NCI-H774 (cell line): ENCODE measurements around the gene KATNBL1.

Experiments
- DNase-seq: peaks from one replicate; lab custom pipeline; 2025; lab: John Stamatoyannopoulos, UW

The KATNBL1 gene

DNA sequence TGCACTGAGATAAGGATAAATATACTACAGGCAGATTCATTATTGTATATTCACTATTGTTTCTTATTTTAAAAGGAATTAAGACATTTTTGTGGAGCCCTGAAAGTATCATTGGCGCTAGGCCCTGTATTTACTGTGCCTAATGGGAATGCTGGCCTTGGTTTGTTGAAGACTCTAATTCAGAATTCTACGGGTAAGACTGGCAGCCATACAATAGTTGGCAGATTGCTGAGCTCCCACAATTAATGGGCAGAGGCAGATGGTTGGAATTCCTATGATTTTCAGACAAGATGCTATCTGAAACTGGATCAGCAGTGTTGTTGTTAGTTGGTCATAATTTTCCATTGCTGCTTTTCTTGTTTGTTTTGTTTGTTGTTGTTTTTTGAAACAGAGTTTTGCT, 93.3 kb downstream of the KATNBL1 start:
- DNase-seq, result no peak

DNA sequence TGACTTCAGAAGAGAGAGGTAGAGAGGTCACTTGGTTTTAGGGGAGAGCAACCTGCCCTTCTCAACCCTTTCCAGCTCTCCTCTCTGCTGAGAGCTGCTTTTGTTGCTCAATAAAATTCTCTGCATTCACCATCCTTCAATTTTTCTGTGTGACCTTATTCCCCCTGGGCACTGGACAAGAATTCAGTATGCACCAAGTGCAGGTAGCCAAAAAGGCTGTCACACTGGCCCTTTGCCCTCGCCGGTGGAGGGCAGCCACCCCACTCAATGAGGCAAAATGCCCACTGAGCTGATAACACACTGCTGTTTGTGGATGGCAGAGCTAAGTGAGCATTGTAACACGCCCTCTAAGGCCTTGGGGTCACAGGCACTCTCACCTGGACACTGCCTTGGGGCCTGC, 95.2 kb downstream of the KATNBL1 start:
- DNase-seq, result no peak

DNA sequence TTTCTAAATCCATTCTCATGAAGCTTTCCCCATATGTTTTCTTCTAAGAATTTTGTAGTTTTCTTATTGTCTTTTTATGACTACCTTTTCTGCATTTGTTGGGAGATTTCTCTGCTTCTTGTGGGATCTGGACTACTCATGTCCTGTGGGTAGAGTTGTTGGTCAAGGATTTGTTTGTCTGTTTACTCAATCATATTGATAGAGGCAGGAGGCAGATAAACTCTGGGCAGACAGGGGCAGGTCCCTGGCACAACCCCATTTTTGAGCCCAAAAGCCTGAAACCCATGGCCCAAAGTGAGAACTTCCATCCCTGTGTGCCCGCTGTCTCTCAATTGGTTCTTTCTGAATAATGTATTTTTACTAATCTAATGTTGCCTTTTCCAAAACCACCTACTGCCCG, 95.7 kb downstream of the KATNBL1 start:
- no peak for DNase-seq

DNA sequence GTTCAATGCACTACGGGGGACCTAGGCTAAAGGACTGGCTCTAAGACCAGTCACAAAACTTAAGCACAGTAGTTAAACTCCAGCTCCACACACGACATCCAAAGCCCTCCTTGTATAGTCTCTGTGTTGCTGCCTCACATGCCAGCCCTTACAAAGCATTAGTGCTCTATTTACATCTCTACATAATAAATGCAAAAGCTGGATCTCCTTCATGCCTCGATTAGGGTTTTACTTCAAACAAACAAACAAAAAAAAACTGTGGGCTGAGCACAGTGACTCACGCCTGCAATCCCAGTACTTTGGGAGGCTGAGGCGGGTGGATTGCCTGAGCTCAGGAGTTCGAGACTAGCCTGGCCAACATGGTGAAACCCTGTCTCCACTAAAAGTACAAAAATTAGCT, 98.4 kb downstream of the KATNBL1 start:
- no peak for DNase-seq

DNA sequence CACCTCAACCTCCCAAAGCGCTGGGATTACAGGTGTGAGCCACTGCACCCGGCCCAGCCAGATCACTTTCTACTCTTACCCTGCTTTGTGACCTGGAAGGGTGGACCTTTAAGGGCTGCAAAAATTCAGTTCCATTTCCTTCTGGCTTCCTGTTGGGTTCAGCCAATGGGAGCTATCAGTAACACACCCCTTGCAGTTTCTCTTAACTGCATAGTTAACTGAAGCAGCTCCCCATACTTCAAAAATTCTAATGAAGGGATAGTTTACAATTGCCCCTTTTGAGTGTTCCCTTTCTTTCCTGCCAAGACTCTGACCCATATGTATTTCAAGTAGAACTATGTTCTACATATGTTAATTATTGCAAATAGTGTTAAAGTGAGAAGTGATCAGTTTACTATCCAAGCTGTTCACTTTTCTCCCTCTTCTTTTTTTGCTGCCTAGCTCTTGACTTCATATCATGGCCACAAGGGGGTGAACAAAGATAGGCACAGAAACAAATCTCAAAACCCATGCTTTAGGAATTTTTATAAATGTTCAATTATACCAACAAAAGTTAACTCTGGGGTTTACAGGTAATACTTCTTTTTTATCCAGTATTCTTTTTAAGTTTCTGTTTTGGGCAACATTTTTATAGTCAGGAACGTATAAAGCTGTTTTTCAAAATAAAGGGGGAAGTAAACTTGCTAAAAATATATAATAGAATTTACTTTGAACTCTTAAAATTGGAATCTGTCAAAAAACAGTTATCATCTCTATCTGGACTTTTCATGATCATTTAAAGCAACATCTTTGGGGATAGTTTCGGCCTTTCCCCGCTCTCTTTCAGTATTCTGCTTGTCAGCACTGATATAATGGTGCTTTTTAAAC, 99.9 kb downstream of the KATNBL1 start:
- DNase-seq, result no peak

DNA sequence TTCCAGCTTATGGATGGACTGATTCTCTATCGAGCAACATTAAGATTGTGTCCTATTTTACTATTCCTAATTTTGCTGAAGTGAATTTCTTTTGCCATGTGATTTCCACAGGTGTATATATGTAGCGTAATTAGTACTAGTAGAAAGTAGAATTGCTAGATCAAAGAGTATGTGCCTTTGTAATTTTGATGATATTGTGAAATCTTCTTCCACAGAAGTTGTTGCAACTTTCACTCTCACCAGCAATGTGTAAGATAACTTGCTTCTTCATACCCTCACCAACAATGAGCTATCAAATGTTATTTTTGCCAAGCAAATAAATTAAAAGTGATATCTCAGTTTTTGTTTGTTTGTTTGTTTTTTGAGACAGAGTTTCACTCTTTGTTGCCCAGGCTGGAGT, 102.6 kb downstream of the KATNBL1 start:
- no peak for DNase-seq

DNA sequence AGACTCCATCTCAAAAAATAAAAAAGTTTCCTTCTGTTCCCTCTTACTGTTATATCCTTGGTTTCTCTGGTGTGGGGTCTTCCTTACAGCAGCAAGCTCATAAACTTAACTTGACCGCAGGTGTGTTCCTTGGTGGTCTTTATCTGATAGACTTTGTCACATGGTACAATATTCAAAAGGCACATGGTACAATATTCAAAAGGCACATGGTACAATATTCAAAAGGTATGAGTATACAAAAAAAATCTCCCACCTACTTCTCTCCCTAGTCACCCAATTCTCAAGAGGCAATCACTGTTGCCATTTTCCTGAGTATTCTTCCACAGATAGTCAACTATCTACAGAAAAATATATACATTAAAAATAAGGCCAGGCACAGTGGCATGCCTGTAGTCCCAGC, 103.5 kb downstream of the KATNBL1 start:
- DNase-seq, result no peak

DNA sequence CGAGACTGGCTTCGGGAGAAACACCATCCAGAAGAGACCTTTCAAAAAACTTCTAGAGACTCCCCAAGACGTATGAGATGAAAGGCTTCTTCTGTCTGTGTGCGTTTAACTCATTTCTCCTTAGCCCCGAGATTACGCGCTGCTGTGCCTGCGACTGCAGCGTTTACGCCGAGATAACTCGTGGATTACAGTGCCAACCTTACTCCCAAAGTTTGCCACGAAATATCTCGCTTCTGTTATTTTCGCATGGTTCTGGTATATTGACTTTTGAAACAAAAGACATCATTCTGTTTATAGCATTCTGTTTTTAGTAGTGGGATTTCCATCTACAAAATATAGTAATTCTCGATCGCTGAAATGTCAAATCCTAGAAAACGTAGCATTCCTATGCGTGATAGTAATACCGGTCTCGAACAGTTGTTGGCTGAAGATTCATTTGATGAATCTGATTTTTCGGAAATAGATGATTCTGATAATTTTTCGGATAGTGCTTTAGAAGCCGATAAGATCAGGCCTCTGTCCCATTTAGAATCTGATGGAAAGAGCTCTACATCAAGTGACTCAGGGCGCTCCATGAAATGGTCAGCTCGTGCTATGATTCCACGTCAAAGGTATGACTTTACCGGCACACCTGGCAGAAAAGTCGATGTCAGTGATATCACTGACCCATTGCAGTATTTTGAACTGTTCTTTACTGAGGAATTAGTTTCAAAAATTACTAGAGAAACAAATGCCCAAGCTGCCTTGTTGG, 107.5 kb downstream of the KATNBL1 start:
- DNase-seq, result no peak

DNA sequence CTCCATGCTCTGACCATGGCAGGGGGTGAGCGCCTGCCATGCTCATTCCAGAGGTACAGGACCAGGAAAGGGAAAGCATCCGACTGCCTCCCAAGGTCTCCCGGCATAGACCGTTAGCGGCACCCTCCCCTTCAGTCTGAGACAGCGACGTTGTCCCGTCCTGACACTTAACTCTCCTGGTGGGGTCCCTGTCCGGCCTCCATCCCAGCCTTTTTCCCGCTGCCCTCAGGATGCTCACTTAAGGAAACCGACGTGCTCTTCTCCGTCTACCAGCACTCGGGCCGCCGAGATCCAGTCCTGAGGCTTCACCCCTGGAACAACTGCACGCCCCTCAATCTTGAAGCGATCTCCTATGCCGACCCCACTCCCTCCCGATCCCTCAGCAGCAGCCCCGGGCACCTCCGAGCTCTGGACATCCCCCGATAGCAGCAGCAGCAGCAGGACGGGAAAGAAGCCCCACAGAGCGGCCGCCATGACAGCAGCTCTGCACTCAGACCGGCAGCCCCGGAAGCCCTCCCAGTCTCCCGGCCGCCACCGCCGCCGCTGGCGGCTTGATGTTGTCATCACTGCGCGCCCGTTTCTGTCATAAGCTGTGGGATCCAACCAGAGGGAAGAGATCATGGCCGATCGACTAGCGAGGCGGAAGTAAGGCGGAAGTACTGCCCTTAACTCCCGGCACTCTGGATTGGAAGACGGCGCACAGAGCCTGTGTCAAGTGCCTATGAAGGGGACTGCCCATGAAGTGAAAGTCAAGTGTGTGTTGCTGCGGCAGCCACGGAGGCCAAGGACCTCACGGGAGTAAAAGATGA, 108.3 kb downstream of the KATNBL1 start, which contains the start of the genes EMC7 and PGBD4:
EMC7 (minus strand) TSS at position 497 of the 809 bp plus-strand sequence; CDS start at position 474, 23 bp downstream.
PGBD4 (plus strand) TSS at position 718 of the 809 bp plus-strand sequence. CDS start 449 bp downstream, outside the sequence.
- peak; percentile 97 for DNase-seq

DNA sequence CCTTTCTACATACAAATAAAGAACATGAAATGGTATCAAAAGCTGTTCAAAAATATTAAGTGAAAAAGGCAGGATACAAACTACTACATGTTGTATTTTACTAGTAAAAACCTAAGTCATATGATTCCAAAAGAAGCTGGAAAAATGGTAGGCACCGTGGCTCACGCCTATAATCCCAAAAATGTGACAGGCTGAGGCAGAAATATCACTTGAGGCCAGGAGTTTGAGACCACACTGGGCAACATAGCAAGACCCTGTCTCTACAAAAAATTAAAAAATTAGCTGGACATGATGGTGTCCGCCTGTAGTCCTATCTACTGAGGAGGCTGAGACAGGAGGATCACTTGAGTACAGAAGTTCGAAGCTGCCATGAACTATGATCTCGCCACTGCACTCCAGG, 110.0 kb downstream of the KATNBL1 start:
- DNase-seq, result no peak
